ENCODE results near the gene CHTOP.

- TF ChIP-seq CTCF (IDR thresholded peaks at IDR 0.05; ENCODE audit: low read depth, low read length), result no peak
- no peak for TF ChIP-seq EZH2phosphoT487 (IDR thresholded peaks at IDR 0.05; ENCODE audit: low read depth)
Observed at GRCh38 chr1:153615406-153615805, 18.5 kb upstream of the CHTOP start.
